Spinal cord (tissue), 10 donors: ENCODE measurements around the gene PEX12. TPM values are rescaled to one million over a fixed set of nuclear protein-coding genes. Genes with fewer than 3 reads are reported as not detected.
"Not testable (repeated sequence)": the region's sequence is repeated elsewhere in the genome, so short reads cannot be mapped to it uniquely, and the experiment has no call there.

ENCODE experiments used
- DNase-seq, 6 donors: peaks; one replicate each; pipeline versions ENCODE4 v3.0.0 to v3.0.0-alpha.2; 2013 to 2015; ENCODE audit warnings: low spot score in 6 of 6, low read depth in 4 of 6
- H3K27ac ChIP-seq: one replicate; pipeline ENCODE4 v1.5.1; 2013; ENCODE audit warnings: low read depth, low read length, control low read depth
- H3K27me3 ChIP-seq: one replicate; pipeline ENCODE4 v1.6.1; 2013; ENCODE audit warnings: low read length; ENCODE audit not compliant: control insufficient read depth, insufficient read depth
- H3K36me3 ChIP-seq: one replicate; pipeline ENCODE4 v1.6.1; 2013; ENCODE audit warnings: low read length; ENCODE audit not compliant: control insufficient read depth, insufficient read depth
- H3K4me1 ChIP-seq: one replicate; pipeline ENCODE4 v1.6.1; 2013; ENCODE audit warnings: low read length; ENCODE audit not compliant: control insufficient read depth, insufficient read depth
- H3K4me3 ChIP-seq: one replicate; pipeline ENCODE4 v1.5.1; 2013; ENCODE audit warnings: low read depth, low read length, control low read depth
- H3K9me3 ChIP-seq: one replicate; pipeline ENCODE4 v1.6.1; 2013; ENCODE audit warnings: low read length; ENCODE audit not compliant: control insufficient read depth, insufficient read depth
- WGBS: methylation state at CpG from one replicate; pipeline ENCODE4 v1.1.5; 2013; ENCODE audit warnings: missing lambda C conversion rate; ENCODE audit not compliant: insufficient coverage; 5-methylcytosine and 5-hydroxymethylcytosine counted together
- polyA plus RNA-seq, 2 donors: library from polyadenylated mRNA; unstranded; fragments of 120-200 nt; gene quantifications; one replicate each; pipeline ENCODE4 v1.2.1, GENCODE V29; 2013; ENCODE audit not compliant: insufficient read length in 2 of 2
- small RNA-seq: library from RNA; depleted of rRNA; stranded (forward); fragments of <200 nt; gene quantifications from one replicate; pipeline ENCODE3, GENCODE V24; 2014; ENCODE audit warnings: low replicate concordance
- total RNA-seq, 2 donors: library from RNA; depleted of rRNA in 1 of 2; stranded (reverse); fragments of 120-200 nt in 1 of 2; fragments of >200 nt in 1 of 2; gene quantifications; one replicate each; pipeline versions ENCODE4 v1.2.3 to v1.2.4, GENCODE V29; 2013 to 2014
- donor health status: healthy.

The PEX12 gene
- total and polyA plus RNA-seq, 4 donors = 6.4 to 15.9 (median 14.6) TPM

DNA sequence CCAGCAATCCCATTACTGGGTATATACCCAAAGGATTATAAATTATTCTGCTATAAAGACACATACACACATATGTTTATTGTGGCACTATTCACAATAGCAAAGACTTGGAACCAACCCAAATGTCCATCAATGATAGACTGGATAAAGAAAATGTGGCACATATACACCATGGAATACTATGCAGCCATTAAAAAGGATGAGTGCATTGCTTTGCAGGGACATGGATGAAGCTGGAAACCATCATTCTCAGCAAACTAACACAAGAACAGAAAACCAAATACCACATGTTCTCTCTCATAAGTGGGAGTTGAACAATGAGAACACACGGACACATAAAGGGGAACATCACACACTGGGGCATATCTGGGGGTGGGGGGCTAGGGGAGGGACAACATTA is 49.0 kb downstream of the PEX12 start:
- H3K27me3 ChIP-seq, H3K4me3 ChIP-seq, H3K9me3 ChIP-seq, H3K27ac ChIP-seq, H3K36me3 ChIP-seq, H3K4me1 ChIP-seq, DNase-seq: not testable (repeated sequence)
- WGBS = no CpG with 5 or more reads among the region's 1 CpG

Small RNAs within 50 kb of the gene (small RNA-seq; reads per million reads assigned to genes)
- gene AC004134.1 = not detected
- gene AC015911.1 = not detected
- 30.4 reads per million, percentile 97 among the genes with 10 or more reads in this experiment for gene SNORD7

Other genes starting within 250 kb of the PEX12 start
- gene SLFN11, start 204.9 kb downstream of the PEX12 start, total RNA-seq = 10 to 100 TPM; 28.1 to 32.2 TPM
- 1 to 10 TPM; 6.1 to 7.6 TPM for gene SLFN11, start 204.9 kb downstream of the PEX12 start, polyA plus RNA-seq
- 10 to 100 TPM; 16.8 to 18.5 TPM for gene SLFN12, start 146.1 kb downstream of the PEX12 start, total RNA-seq
- gene SLFN12, start 146.1 kb downstream of the PEX12 start, polyA plus RNA-seq = 1 to 10 TPM; 2.9 to 3.5 TPM
- 1 to 10 TPM; 1.6 to 7.7 TPM for gene SLFN13, start 129.8 kb downstream of the PEX12 start, total RNA-seq
- 1 to 10 TPM; 1.0 to 1.8 TPM for gene SLFN13, start 129.8 kb downstream of the PEX12 start, polyA plus RNA-seq
- under 1 TPM; 0.22 to 0.30 TPM for gene SLFN12L, start 40.9 kb downstream of the PEX12 start, total RNA-seq
- under 1 TPM in 1 of 2 donors, not detected in 1; 0.11 TPM for gene SLFN12L, start 40.9 kb downstream of the PEX12 start, polyA plus RNA-seq
- gene SLFN14, start 17.8 kb downstream of the PEX12 start, total RNA-seq = 1 to 10 TPM in 1 of 2 donors, under 1 TPM in 1; 0.50 to 1.4 TPM
- under 1 TPM in 1 of 2 donors, not detected in 1; 0.09 TPM for gene SLFN14, start 17.8 kb downstream of the PEX12 start, polyA plus RNA-seq
- 100 to 1,000 TPM; 115 to 187 TPM for gene AP2B1, start 8.8 kb upstream of the PEX12 start, total RNA-seq
- 100 to 1,000 TPM; 247 to 287 TPM for gene AP2B1, start 8.8 kb upstream of the PEX12 start, polyA plus RNA-seq
- 10 to 100 TPM in 1 of 2 donors, 1 to 10 TPM in 1; 8.2 to 11.0 TPM for gene RASL10B, start 153.1 kb upstream of the PEX12 start, total RNA-seq
- gene RASL10B, start 153.1 kb upstream of the PEX12 start, polyA plus RNA-seq = 10 to 100 TPM; 45.4 to 49.2 TPM
- 1 to 10 TPM in 1 of 2 donors, under 1 TPM in 1; 0.69 to 3.4 TPM for gene GAS2L2, start 174.7 kb upstream of the PEX12 start, total RNA-seq
- gene GAS2L2, start 174.7 kb upstream of the PEX12 start, polyA plus RNA-seq = 1 to 10 TPM; 3.0 to 3.6 TPM
- gene C17orf50, start 182.3 kb upstream of the PEX12 start, total RNA-seq = not detected
- gene C17orf50, start 182.3 kb upstream of the PEX12 start, polyA plus RNA-seq = 1 to 10 TPM in 1 of 2 donors, under 1 TPM in 1; 0.68 to 1.6 TPM
- gene MMP28, start 217.1 kb upstream of the PEX12 start, total RNA-seq = 10 to 100 TPM; 12.8 to 18.5 TPM
- gene MMP28, start 217.1 kb upstream of the PEX12 start, polyA plus RNA-seq = 10 to 100 TPM; 34.9 to 39.8 TPM
- 10 to 100 TPM; 54.2 to 95.9 TPM for gene TAF15, start 230.9 kb upstream of the PEX12 start, total RNA-seq
- gene TAF15, start 230.9 kb upstream of the PEX12 start, polyA plus RNA-seq = 100 to 1,000 TPM; 203 to 217 TPM